Ascending aorta (tissue), 2 donors: Measurements from ENCODE around the gene MDM1. TPM values are rescaled to one million over a fixed set of nuclear protein-coding genes. Genes with fewer than 3 reads are reported as not detected.

Experiments
- DNase-seq, 2 donors: peaks; one replicate each; pipeline ENCODE4 v3.0.0-alpha.2; 2019; ENCODE audit warnings: low spot score in 2 of 2
- H3K27ac ChIP-seq, 2 donors: fragments of 200-600 bp; sonication (generic); one replicate each; pipeline ENCODE4 v1.5.1; 2016 to 2017; ENCODE audit warnings: mild to moderate bottlenecking in 1 of 2
- H3K27me3 ChIP-seq: fragments of 200-600 bp; sonication (generic); one replicate; pipeline ENCODE4 v1.5.1; 2017
- H3K36me3 ChIP-seq, 2 donors: fragments of 200-600 bp; sonication (generic); one replicate each; pipeline ENCODE4 v1.5.1; 2016
- H3K4me1 ChIP-seq, 2 donors: fragments of 200-600 bp; sonication (generic); one replicate each; pipeline ENCODE4 v1.5.1; 2016 to 2017; ENCODE audit warnings: mild to moderate bottlenecking in 1 of 2
- H3K4me3 ChIP-seq, 2 donors: fragments of 200-600 bp; sonication (generic); one replicate each; pipeline ENCODE4 v1.5.1; 2016 to 2017; ENCODE audit warnings: mild to moderate bottlenecking in 1 of 2
- H3K9me3 ChIP-seq, 2 donors: fragments of 200-600 bp; sonication (generic); one replicate each; pipeline ENCODE4 v1.5.1; 2016
- CTCF ChIP-seq, 3 experiments: fragments of 200-600 bp in 2 of 3; fragments of 450-650 bp in 1 of 3; sonication (generic) in 2 of 3; IDR thresholded peaks; one replicate each; pipeline ENCODE4 v1.5.1; 2016 to 2019; ENCODE audit warnings: antibody characterized with exemption in 3 of 3, mild to moderate bottlenecking in 1 of 3, moderate library complexity in 1 of 3
- intact Hi-C: fragments of 100-400 bp; cut with DNase I; formaldehyde crosslinking; loops from one replicate; pipeline ENCODE4 v1.15.1; 2023
- total RNA-seq: library from RNA; depleted of rRNA; stranded (reverse); fragments of >200 nt; gene quantifications from one replicate; pipeline ENCODE4 v1.1.0, GENCODE V29; 2016

Gene MDM1
- total RNA-seq, 1 donor from 2014 or later, result 9.5 TPM

- Histone ChIP-seq H3K36me3 (peaks cover 8% of the 10 kb centered on the region in 2 donors), H3K9me3 (no peaks in the 10 kb centered on the region), H3K4me1 (peaks cover 0 to 8% of the 10 kb centered on the region in 2 donors), H3K27me3 (no peaks in the 10 kb centered on the region), H3K4me3 (no peak overlapping the region), H3K27ac (no peak overlapping the region)
- no peak for TF ChIP-seq CTCF (IDR thresholded peaks at IDR 0.05)
- intact Hi-C loops, result no loop called here
- DNase-seq, result no peak
Observed at GRCh38 chr12:68326716-68327115, 5.4 kb downstream of the MDM1 start.

- no peak overlapping the region for H3K4me3 ChIP-seq
- H3K9me3 ChIP-seq, result no peaks in the 10 kb centered on the region
- intact Hi-C loops, result no loop called here
- no peaks in the 10 kb centered on the region for H3K27me3 ChIP-seq
- no peak for DNase-seq
- TF ChIP-seq CTCF (IDR thresholded peaks at IDR 0.05), result no peak
- H3K4me1 ChIP-seq, result peaks cover 0 to under 1% of the 10 kb centered on the region in 2 donors
- H3K36me3 ChIP-seq, result peaks cover 8% of the 10 kb centered on the region in 2 donors
- H3K27ac ChIP-seq, result no peak overlapping the region
Observed at GRCh38 chr12:68325966-68326365, 6.2 kb downstream of the MDM1 start.

- DNase-seq, result no peak
- no peak for TF ChIP-seq CTCF (IDR thresholded peaks at IDR 0.05)
- Histone ChIP-seq H3K36me3 (peaks cover 8% of the 10 kb centered on the region in 2 donors), H3K27me3 (no peaks in the 10 kb centered on the region), H3K4me1 (no peaks in the 10 kb centered on the region), H3K9me3 (no peaks in the 10 kb centered on the region), H3K27ac (no peak overlapping the region), H3K4me3 (no peak overlapping the region)
- intact Hi-C loops, result no loop called here
Observed at GRCh38 chr12:68324531-68324930, 7.6 kb downstream of the MDM1 start.

- Histone ChIP-seq H3K4me1 (no peaks in the 10 kb centered on the region), H3K9me3 (no peaks in the 10 kb centered on the region), H3K4me3 (no peak overlapping the region), H3K27ac (no peak overlapping the region), H3K27me3 (no peaks in the 10 kb centered on the region), H3K36me3 (peaks cover 8% of the 10 kb centered on the region in 2 donors)
- intact Hi-C loops, result no loop called here
- TF ChIP-seq CTCF (IDR thresholded peaks at IDR 0.05), result no peak
- DNase-seq, result no peak
Observed at GRCh38 chr12:68321140-68321539, 11.0 kb downstream of the MDM1 start.

- no peak overlapping the region for H3K27ac ChIP-seq
- H3K36me3 ChIP-seq, result peaks cover 5 to 8% of the 10 kb centered on the region in 2 donors
- intact Hi-C loops, result loop anchor here (5.0 to 10.0 kb wide), 2 partner anchors 278 to 965 kb away; no protein-coding TSS in a partner anchor
- DNase-seq, result no peak
- H3K4me1 ChIP-seq, result no peaks in the 10 kb centered on the region
- TF ChIP-seq CTCF (IDR thresholded peaks at IDR 0.05), result no peak
- H3K27me3 ChIP-seq, result no peaks in the 10 kb centered on the region
- H3K9me3 ChIP-seq, result no peaks in the 10 kb centered on the region
- no peak overlapping the region for H3K4me3 ChIP-seq
Observed at GRCh38 chr12:68319988-68320623, 12.1 kb downstream of the MDM1 start.
